ENCODE measurements around the gene CNTF.
A peak's percentile ranks its signal among the peaks of the same experiment; 100 is the strongest.

The CNTF gene

DNA sequence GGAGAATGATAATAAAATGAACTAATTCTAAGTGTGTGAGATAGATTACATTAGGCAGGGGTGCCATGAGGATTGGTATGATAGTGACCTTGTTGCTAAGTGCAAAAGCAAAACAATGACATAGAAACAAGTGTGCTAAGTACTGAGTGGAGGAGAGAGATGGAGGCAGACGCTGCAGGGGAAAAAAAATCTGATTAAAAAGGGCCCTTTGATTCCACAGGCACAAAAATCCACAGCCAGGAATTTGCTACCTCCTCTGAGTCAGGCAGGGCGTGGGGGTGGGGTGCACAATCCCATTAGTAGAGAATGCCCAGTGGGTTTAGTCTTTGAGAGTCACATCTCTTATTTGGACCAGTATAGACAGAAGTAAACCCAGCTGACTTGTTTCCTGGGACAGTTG is at the start of gene CNTF:
TSS of gene CNTF (plus strand) at position 322 of the 400 bp plus-strand sequence. CDS start 88 bp downstream, outside the sequence.
- no peak within 1 kb of the TSS for H3K4me3 ChIP-seq (ENCODE audit: low read length)
- no peak for TF ChIP-seq ZNF274 (IDR thresholded peaks at IDR 0.05; ENCODE audit: low read depth, low read length)

DNA sequence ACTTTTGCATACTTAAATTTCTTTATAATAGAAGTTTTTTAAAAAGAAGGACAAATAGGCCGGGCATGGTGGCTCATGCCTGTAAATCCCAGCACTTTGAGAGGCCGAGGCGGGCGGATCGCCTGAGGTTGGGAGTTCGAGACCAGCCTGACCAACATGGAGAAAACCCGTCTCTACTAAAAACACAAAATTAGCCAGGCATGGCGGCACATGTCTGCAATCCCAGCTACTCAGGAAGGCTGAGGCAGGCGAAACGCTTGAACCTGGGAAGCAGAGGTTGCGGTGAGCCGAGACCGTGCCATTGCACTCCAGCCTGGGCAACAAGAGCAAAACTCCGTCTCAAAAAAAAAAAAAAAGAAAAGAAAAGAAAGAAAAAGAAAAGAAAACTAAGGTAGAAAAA is 49.6 kb upstream of the CNTF start:
- peak overlapping the region; percentile 58 for H3K4me3 ChIP-seq (ENCODE audit: low read length)

DNA sequence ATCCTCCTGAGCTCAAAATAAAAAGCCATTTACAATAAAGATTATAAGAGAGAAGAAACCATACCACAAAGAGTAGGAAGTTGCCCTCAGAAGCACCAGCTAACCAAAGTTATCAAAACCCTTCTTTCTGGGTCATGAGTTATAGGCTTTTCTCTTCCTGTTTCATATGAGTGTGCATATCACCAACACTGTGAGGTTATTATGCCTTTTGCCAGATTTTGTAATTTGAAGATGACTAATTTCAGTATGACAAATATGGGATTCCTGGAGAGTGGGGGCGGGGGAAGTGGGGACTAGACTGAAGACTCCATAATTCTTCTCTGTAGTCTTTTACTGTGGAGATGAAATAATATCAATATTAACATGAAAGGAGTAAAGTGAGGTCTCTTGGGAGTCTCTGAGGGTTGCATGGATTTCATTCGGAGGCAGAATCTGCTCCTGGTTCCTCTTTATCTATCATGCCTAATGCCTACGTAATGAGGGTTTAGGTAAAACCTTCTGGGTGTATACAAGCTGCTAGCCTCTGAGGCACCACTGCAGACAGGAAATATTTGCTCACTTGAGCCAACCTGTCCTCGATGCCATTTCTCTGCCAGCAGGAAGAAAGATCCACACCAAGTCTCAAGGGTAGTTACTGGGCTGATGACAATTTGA is 48.9 kb upstream of the CNTF start:
- peak overlapping the region; percentile 99 for H3K4me3 ChIP-seq (ENCODE audit: low read length)
- TF ChIP-seq ZNF274 (IDR thresholded peaks at IDR 0.05; ENCODE audit: low read depth, low read length): no peak

- TF ChIP-seq ZNF274 (IDR thresholded peaks at IDR 0.05; ENCODE audit: low read depth, low read length): no peak
- peak overlapping the region; percentile 99 for H3K4me3 ChIP-seq (ENCODE audit: low read length)
Measured at GRCh38 chr11:58574881-58575280, 47.6 kb upstream of the CNTF start.

DNA sequence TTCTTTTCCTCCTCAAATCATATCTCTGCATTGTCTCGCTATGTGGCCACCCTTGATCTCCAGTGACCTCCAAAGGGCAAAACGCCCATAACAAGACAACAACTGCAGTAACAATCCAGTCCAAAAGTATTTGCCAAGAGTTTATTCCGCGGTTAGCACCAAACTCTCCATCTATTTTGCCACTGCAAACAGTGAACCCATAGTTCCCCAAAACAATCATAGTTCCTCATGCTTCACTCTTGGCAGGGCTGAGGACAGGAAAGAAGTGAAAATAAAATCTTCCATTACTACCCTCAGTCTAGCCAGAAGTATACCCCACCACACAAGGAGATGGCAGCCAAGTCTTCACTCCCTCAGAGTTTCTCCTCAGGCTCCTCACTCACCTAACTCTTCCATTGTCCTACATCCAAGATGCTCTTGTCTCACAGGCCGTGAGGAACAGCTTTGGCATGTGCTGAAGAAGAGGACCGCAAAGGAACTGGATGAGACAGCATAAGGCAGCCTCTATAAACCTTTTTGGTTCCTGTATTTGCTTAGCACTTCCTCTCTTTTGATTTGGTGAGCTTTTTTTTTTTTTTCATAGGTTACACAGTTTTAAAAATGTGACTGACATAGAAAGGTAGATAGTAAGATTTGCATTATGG is 47.0 kb upstream of the CNTF start, which contains the start of gene LPXN:
TSS of gene LPXN (minus strand) at position 480 of the 644 bp plus-strand sequence. CDS start at position 396, 84 bp downstream.
- H3K4me3 ChIP-seq (ENCODE audit: low read length): peak within 1 kb of the TSS; percentile 99
- no peak for TF ChIP-seq ZNF274 (IDR thresholded peaks at IDR 0.05; ENCODE audit: low read depth, low read length)

DNA sequence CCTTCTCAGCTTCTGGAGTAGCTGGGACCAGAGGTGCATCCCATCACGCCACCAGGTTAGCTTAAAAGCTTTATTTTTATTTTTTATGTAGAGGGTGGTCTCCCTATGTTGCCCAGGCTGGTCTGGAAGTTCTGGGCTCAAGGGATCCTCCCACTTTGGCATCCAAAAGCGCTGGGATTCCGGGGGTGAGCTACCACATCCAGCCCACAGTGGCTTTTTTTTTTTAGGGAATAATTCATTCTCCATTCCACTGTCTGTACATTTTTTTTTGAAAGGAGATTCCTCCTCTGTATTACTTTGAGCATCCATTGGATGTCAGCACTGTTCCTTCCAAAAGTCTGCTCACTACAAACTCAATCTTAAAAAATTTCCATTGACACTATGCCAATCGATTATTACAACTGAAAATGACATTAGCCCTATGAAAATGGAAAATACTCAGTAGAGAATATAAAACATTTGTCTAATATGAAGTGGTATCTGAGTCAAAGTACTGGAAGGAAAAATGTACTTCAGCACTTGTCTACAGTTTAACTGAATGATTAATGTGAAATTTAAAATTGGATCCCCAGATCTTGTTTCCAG is 45.5 kb upstream of the CNTF start:
- H3K4me3 ChIP-seq (ENCODE audit: low read length): peak overlapping the region; percentile 69
- no peak for TF ChIP-seq ZNF274 (IDR thresholded peaks at IDR 0.05; ENCODE audit: low read depth, low read length)

- peak overlapping the region; percentile 69 for H3K4me3 ChIP-seq (ENCODE audit: low read length)
- no peak for TF ChIP-seq ZNF274 (IDR thresholded peaks at IDR 0.05; ENCODE audit: low read depth, low read length)
Measured at GRCh38 chr11:58577555-58578135, 44.8 kb upstream of the CNTF start.

GRCh38 chr11:58578136-58578634 is 44.3 kb upstream of the CNTF start:
- no peak for TF ChIP-seq ZNF274 (IDR thresholded peaks at IDR 0.05; ENCODE audit: low read depth, low read length)
- peak overlapping the region; percentile 69 for H3K4me3 ChIP-seq (ENCODE audit: low read length)

- H3K4me3 ChIP-seq (ENCODE audit: low read length): peak within 1 kb of the TSS; percentile 92
- TF ChIP-seq ZNF274 (IDR thresholded peaks at IDR 0.05; ENCODE audit: low read depth, low read length): no peak
Measured at GRCh38 chr11:58578635-58579191, 43.8 kb upstream of the CNTF start, which contains the start of gene ZFP91. ZFP91 (plus strand) TSS chr11:58579063; CDS start chr11:58579282, 219 bp downstream.

- peak overlapping the region; percentile 92 for H3K4me3 ChIP-seq (ENCODE audit: low read length)
- no peak for TF ChIP-seq ZNF274 (IDR thresholded peaks at IDR 0.05; ENCODE audit: low read depth, low read length)
Measured at GRCh38 chr11:58579192-58580129, 43.0 kb upstream of the CNTF start.

DNA sequence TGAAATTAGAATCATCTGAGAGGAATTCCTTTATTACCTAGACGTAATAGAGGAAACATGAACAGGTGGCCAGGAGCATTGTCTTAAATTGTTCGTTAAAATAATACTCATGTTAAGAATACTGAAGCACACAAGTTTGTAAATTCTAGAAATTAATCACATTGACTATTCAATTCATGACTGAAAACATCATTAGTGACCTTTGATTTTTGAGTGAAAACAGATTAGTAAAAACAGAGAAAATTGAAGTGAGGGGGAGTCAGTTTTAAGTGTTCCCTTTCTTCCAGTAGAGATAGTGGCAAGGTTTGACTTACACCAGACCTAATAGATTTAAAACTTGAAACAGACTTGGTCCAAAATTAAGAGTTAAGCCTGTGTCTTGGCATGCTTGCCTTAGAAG is 42.2 kb upstream of the CNTF start:
- peak overlapping the region; percentile 92; the same call in 1 of the 2 replicates for H3K4me3 ChIP-seq (ENCODE audit: low read length)
- TF ChIP-seq ZNF274 (IDR thresholded peaks at IDR 0.05; ENCODE audit: low read depth, low read length): no peak

GRCh38 chr11:58582437-58582836 is 40.0 kb upstream of the CNTF start:
- H3K4me3 ChIP-seq (ENCODE audit: low read length): no peak overlapping the region; the same call in 1 of the 2 replicates
- TF ChIP-seq ZNF274 (IDR thresholded peaks at IDR 0.05; ENCODE audit: low read depth, low read length): no peak

DNA sequence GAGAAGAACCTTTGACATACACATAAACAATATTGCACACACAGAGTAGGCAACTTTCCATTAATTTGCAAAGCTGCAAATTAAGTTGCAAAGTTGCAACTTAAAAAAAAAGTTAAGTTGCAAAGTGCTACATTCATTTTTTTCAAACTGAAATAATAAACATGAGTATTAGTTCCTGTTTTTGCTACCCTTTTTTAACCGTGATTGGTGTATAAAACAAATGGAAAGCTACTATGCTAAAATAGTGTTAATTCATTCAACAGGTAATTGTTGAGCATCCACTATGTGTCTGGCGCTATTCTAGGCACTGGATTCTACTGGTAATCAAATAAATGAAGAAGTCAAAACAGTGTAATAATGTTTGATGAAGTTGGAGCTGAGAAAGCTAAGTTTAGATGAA is 35.5 kb upstream of the CNTF start:
- no peak overlapping the region for H3K4me3 ChIP-seq (ENCODE audit: low read length)
- TF ChIP-seq ZNF274 (IDR thresholded peaks at IDR 0.05; ENCODE audit: low read depth, low read length): no peak
